Stimulated activated CD8-positive, alpha-beta memory T cell treated with anti-CD3 and anti-CD28 coated beads, Interleukin-12 subunit alpha, Interleukin-12 subunit beta, amount 100 ng/mL, for 1 hour (primary cell): ENCODE data around the gene BASP1.
"Not testable (repeated sequence)": the region's sequence is repeated elsewhere in the genome, so short reads cannot be mapped to it uniquely, and the experiment has no call there.

Experiments used
- DNase-seq: peaks from one replicate; pipeline ENCODE4 v3.0.0-alpha.2; 2020; ENCODE audit warnings: low read depth

Gene BASP1

GRCh38 chr5:17289681-17290539, 72.5 kb downstream of the BASP1 start:
- DNase-seq: no peak

- DNase-seq: no peak
Measured at GRCh38 chr5:17290540-17290974, 73.1 kb downstream of the BASP1 start.

DNA sequence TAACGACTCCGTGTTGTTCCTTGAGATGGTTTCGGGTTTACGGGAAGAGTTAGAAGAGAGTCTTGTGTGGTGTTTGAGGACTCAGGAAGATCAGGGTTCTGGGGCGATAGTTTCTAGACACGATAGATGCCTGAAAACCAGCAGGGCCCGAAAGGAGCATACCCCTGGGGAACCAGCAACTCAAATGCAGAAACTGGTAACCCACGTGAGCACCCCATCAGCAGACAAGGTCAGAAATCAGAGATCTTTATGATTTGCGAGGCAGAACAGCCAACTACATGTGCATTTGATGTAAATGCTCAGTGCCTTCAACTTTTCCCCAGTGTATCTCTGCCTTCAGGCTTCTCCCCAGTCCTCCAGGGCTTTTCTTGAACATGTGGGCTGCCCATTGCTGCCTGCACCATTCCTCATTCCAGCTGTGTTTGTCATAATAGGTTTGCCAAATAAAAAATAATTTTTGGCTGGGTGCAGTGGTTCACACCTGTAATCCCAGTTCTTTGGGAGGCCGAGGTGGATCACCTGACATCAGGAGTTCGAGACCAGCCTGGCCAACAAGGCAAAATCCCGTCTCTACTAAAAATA, 75.1 kb downstream of the BASP1 start:
- DNase-seq: no peak

DNA sequence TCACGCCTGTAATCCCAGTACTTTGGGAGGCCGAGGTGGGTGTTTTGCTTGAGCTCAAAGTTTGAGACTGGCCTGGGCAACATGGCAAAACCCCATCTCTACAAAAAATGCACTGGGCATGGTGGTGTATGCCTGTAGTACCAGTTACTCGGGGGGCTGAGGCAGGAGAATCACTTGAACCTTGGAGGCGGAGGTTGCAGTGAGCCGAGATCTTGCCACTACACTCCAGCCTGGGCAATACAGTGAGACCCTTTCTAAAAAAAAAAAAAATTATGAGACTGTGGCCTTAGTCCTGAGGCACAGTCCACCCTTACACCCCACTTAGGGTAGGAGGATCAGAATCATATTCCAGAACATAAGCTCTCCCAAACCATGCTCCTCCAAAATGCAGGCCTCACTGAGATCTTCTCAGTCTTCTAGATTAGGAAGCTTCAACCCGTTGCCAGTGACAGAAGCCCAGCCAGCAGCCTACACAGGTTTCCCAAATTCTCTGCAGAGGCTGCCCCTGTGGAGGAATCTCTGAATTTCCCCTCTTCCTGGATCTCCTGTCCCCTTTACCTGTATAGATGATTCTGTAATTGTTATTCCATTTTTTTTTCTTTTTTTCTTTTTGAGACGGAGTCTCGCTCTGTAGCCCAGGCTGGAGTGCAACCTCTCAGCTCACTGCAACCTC, 77.3 kb downstream of the BASP1 start:
- DNase-seq: no peak

DNA sequence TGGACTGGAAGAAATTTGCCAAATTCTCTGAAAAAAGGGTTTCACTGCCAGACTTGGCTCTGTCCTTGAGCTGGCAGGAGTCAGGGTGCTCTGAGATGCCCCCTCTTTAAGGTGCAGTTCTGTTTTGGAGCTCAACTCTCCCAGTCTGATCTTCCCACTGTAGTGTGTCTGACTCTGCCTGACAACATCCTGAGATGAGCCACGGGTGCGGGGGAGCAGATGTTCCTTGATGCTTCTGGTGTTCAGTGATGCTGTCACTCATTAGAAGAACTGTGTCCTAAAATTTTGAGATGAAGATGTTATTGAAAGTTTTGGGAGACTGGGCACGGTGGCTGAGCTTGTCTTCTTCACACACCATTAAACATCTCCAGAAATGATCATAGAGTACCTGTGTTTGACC, 78.2 kb downstream of the BASP1 start:
- DNase-seq: no peak

GRCh38 chr5:17302106-17302505, 84.7 kb downstream of the BASP1 start:
- DNase-seq: no peak

GRCh38 chr5:17302604-17303003, 85.2 kb downstream of the BASP1 start:
- no peak for DNase-seq

GRCh38 chr5:17304282-17304681, 86.9 kb downstream of the BASP1 start:
- no peak for DNase-seq

DNA sequence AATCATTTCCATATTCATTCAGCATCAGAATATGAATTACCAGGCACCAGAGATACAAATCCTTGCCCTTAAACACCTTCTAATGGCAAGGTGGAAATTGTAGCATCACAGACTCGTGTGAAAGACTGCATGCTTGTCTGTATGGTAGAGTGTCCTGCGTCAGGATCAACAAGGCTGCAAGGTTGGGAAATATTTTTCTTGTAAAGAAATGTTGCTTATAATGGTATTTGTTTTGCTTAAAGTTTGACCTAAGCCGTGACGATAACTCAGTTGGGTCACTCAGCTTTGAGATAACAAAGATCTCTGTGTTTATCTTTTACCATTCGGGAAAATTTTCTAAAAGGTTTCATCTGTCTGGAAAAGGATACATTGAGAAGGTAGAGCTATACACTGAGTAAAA, 87.6 kb downstream of the BASP1 start:
- DNase-seq: no peak

DNA sequence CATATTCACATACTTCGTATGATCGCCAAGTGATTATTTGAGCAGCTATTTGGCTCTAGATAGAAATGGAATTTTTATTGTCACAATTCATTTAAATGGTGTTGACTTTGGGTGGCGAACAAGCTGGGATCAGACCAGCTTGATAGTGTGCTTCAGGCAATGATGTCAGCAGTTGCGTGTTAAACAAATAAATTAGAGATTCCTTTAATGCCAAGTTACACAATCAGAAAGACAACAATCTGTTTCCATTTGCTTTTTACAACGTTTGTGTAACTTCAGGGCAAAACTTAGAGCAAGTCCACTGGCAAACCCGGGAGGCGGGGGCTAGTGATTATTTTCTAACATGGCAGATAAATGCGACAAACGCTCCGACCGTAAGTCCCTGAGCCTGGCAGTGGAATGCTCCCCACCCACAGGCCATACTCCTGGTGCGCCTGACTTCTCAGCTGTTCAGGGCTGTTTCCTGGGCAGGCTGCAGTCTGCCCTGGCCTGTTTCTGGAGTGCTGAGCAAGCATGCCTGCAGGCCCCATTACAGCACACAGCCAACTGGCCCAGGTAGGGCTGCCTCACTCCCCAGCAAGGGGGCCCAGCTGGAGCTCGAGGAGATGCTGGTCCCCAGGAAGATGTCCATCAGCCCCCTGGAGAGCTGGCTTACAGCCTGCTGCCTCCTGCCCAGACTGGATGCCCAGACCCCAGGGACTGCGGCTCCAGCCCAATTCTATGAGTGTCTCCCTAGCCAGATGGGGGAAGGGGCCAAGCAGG, 88.7 kb downstream of the BASP1 start:
- no peak for DNase-seq

- no peak for DNase-seq
Measured at GRCh38 chr5:17306726-17307091, 89.3 kb downstream of the BASP1 start.

GRCh38 chr5:17307440-17307839, 90.0 kb downstream of the BASP1 start:
- not testable (repeated sequence) for DNase-seq

DNA sequence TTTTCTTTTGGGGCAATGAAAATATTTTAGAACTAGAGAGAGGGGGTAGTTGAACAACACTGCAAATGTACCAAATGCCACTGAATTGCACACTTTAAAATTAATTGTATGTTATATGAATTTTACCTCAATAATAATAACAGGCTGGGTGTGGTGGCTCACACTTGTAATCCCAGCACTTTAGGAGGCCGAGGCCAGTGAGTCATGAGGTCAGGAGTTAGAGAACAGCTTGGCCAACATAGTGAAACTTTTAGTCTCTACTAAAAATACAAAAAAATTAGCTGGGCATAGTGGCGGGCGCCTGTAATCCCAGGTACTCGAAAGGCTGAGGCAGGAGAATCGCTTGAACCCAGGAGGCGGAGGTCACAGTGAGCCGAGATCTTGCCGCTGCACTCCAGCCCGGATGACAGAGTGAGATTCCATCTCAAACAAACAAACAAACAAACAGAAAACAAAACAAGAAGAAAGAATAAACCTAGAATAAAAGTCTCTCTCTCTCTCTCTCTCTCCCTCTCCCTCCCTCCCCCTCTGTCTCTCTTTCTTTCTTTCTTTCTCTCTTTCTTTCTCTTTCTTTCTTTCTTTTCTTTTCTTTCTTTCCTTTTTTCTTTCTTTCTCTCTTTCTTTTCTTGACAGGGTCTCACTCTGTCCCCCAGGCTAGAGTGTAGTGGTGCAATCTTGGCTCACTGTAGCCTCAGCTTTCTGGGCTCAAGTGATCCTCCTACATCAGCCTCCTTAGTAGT, 91.1 kb downstream of the BASP1 start:
- no peak for DNase-seq

DNA sequence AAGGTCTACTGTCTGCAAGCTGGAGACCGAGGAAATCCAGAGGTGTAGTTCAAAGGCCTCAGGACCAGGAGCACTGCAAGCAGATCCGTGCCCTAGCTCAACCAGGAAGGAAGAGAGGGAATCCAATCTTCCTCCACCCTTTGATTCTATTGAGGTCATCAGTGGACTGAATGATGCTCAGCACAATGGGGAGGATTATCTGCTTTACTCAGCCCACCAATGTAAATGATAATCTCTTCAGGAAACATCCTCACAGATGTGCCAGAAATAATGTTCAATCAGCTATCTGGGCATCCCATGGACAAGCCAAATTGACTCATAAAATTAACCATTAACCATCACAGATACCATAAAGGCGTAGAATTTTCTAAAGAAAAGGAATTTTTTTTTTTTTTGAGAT, 92.0 kb downstream of the BASP1 start:
- DNase-seq: no peak

GRCh38 chr5:17310502-17310901, 93.1 kb downstream of the BASP1 start:
- not testable (repeated sequence) for DNase-seq

GRCh38 chr5:17311811-17312210, 94.4 kb downstream of the BASP1 start:
- DNase-seq: not testable (repeated sequence)

DNA sequence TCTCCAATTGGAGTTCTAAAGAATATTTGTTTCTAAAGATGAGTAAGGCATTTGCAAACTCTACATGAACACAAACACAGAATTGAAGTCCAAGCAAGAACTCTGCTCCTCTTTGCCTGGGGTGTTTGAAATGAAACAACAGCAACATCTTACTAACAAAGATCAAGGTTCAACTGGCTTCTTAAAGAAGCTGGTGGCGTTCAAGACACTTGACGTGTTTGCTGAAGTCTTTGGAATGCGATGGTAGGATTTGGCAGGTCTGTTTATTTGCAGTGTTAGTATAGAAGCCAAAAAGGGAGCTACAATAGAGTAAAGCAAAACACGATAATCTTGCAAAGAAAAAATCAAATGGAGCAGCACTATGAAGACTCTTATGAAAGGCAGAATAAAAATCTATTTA, 94.9 kb downstream of the BASP1 start:
- DNase-seq: no peak

GRCh38 chr5:17314907-17315471, 97.6 kb downstream of the BASP1 start:
- no peak for DNase-seq

GRCh38 chr5:17315710-17316221, 98.3 kb downstream of the BASP1 start:
- DNase-seq: no peak

DNA sequence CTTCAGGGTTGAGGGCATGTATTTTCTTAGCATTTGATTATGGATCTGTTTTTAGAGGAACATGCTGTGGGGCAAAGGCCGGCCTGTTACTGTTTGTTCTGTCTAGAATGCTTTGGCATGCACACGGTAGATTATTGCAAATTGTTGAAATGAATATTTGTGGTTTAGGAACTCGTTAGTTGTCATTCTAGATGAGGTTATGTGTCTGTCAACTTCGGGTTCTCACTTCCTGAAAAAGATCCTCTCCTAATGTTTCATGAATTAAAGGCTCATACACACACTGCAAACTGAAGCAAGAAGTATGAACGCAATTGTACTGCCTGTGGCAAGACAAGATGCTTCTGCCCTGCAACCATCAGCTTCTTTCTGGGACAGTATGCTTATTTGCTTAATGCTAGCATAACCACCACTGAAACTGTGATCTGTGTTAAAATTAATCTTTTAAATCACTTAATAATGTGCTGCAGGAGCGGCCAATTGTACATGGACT, 99.6 kb downstream of the BASP1 start:
- no peak for DNase-seq

DNA sequence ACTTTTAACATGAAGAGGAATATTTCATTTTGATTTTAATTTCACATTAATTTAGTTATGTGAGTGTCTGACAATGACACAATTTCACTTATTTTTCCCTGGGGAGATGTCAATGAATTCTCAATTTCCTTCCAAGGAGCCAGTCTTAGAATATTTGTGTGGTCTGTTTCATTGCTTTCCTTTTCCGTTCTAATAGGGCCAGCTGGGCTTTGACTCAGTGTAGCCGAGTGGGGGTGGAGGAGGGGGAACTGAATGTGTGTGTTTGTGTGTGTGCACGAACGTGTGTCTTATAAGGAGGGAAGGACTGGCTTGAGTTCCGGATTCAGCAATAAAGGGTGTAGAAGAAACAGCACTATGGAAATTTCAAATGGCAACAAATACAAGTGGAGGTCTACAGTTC, 100.0 kb downstream of the BASP1 start:
- DNase-seq: no peak
